Stimulated activated memory B cell treated with anti-CD40 and anti-IgM and Interleukin-4, amounts not matched to agents 10 μg/mL and 1 μg/mL and 100 μg/mL, for 72 hours (primary cell): ENCODE data around the gene CEP85.
A peak's percentile ranks its signal among the peaks of the same experiment; 100 is the strongest.
"Not testable (repeated sequence)": the region's sequence is repeated elsewhere in the genome, so short reads cannot be mapped to it uniquely, and the experiment has no call there.

Experiments used
- ATAC-seq: fragments of 150-1000 bp; cut with Tn5 transposase; 2 replicates; pipeline ENCODE4 v1.10.0; 2021
- H3K27ac Mint-ChIP-seq: one replicate; pipeline ENCODE4 v1.8.0; 2022; ENCODE audit warnings: mild to moderate bottlenecking, mixed read lengths
- H3K27me3 Mint-ChIP-seq: one replicate; pipeline ENCODE4 v1.8.0; 2022; ENCODE audit warnings: mixed read lengths
- H3K36me3 Mint-ChIP-seq: one replicate; pipeline ENCODE4 v1.8.0; 2022; ENCODE audit warnings: mixed read lengths
- H3K4me1 Mint-ChIP-seq: one replicate; pipeline ENCODE4 v1.8.0; 2022; ENCODE audit warnings: mixed read lengths
- H3K4me3 Mint-ChIP-seq: one replicate; pipeline ENCODE4 v1.8.0; 2022; ENCODE audit warnings: mild to moderate bottlenecking, moderate library complexity, mixed read lengths
- H3K9me3 Mint-ChIP-seq: one replicate; pipeline ENCODE4 v1.8.0; 2022; ENCODE audit warnings: mixed read lengths

CEP85 gene

GRCh38 chr1:26289158-26290059 lies 55.4 kb downstream of the CEP85 start:
- ATAC-seq, result peak; percentile 79
- peak overlapping the region; percentile 36 for H3K4me3 Mint-ChIP-seq
- no peaks in the 10 kb centered on the region for H3K9me3 Mint-ChIP-seq
- no peaks in the 10 kb centered on the region for H3K27me3 Mint-ChIP-seq
- H3K4me1 Mint-ChIP-seq, result peaks cover 88% of the 10 kb centered on the region
- peaks cover 7% of the 10 kb centered on the region for H3K36me3 Mint-ChIP-seq
- H3K27ac Mint-ChIP-seq, result peak overlapping the region; percentile 95

GRCh38 chr1:26290122-26290881 lies 56.3 kb downstream of the CEP85 start:
- Mint-ChIP-seq H3K4me1 (peaks cover 86% of the 10 kb centered on the region), H3K4me3 (peak overlapping the region; percentile 36), H3K36me3 (peaks cover under 1% of the 10 kb centered on the region), H3K27ac (peak overlapping the region; percentile 95), H3K27me3 (no peaks in the 10 kb centered on the region), H3K9me3 (no peaks in the 10 kb centered on the region)
- peak; percentile 0 for ATAC-seq

- Mint-ChIP-seq H3K27ac (peak overlapping the region; percentile 95), H3K27me3 (no peaks in the 10 kb centered on the region), H3K4me1 (peaks cover 86% of the 10 kb centered on the region), H3K9me3 (no peaks in the 10 kb centered on the region), H3K36me3 (peaks cover 7% of the 10 kb centered on the region), H3K4me3 (no peak overlapping the region)
- no peak for ATAC-seq
These were observed 56.9 kb downstream of the CEP85 start for GRCh38 chr1:26290882-26291261.

- Mint-ChIP-seq H3K4me3 (no peak overlapping the region), H3K4me1 (peaks cover 87% of the 10 kb centered on the region), H3K27me3 (no peaks in the 10 kb centered on the region), H3K36me3 (peaks cover 12% of the 10 kb centered on the region), H3K9me3 (no peaks in the 10 kb centered on the region), H3K27ac (peak overlapping the region; percentile 95)
- ATAC-seq, result no peak
These were observed 57.4 kb downstream of the CEP85 start for GRCh38 chr1:26291433-26291832.

- Mint-ChIP-seq H3K27ac (peak overlapping the region; percentile 95), H3K9me3 (no peaks in the 10 kb centered on the region), H3K27me3 (no peaks in the 10 kb centered on the region), H3K4me1 (peaks cover 84% of the 10 kb centered on the region), H3K36me3 (peaks cover 17% of the 10 kb centered on the region), H3K4me3 (no peak overlapping the region)
- no peak for ATAC-seq
These were observed 57.9 kb downstream of the CEP85 start for GRCh38 chr1:26291939-26292338.

- not testable (repeated sequence) for ATAC-seq, H3K9me3 Mint-ChIP-seq, H3K4me3 Mint-ChIP-seq, H3K27me3 Mint-ChIP-seq
- Mint-ChIP-seq H3K27ac (peak overlapping the region; percentile 95), H3K4me1 (peaks cover 76% of the 10 kb centered on the region), H3K36me3 (peaks cover 19% of the 10 kb centered on the region)
These were observed 58.7 kb downstream of the CEP85 start for GRCh38 chr1:26292735-26293134.

GRCh38 chr1:26293911-26294463 lies 60.0 kb downstream of the CEP85 start:
- H3K9me3 Mint-ChIP-seq, result no peaks in the 10 kb centered on the region
- H3K27ac Mint-ChIP-seq, result peak overlapping the region; percentile 58
- H3K36me3 Mint-ChIP-seq, result peaks cover 19% of the 10 kb centered on the region
- H3K4me1 Mint-ChIP-seq, result peaks cover 68% of the 10 kb centered on the region
- H3K27me3 Mint-ChIP-seq, result no peaks in the 10 kb centered on the region
- H3K4me3 Mint-ChIP-seq, result no peak overlapping the region
- ATAC-seq, result no peak

GRCh38 chr1:26295194-26296138 lies 61.5 kb downstream of the CEP85 start:
- no peak for ATAC-seq
- H3K36me3 Mint-ChIP-seq, result peaks cover 19% of the 10 kb centered on the region
- no peak overlapping the region for H3K4me3 Mint-ChIP-seq
- no peaks in the 10 kb centered on the region for H3K9me3 Mint-ChIP-seq
- peaks cover 67% of the 10 kb centered on the region for H3K4me1 Mint-ChIP-seq
- peak overlapping the region; percentile 58 for H3K27ac Mint-ChIP-seq
- no peaks in the 10 kb centered on the region for H3K27me3 Mint-ChIP-seq

GRCh38 chr1:26296340-26297056 lies 62.5 kb downstream of the CEP85 start:
- Mint-ChIP-seq H3K36me3 (peaks cover 26% of the 10 kb centered on the region), H3K27me3 (no peaks in the 10 kb centered on the region), H3K27ac (peak overlapping the region; percentile 58), H3K4me3 (no peak overlapping the region), H3K4me1 (peaks cover 64% of the 10 kb centered on the region), H3K9me3 (no peaks in the 10 kb centered on the region)
- ATAC-seq, result no peak

- Mint-ChIP-seq H3K4me3 (no peak overlapping the region), H3K27me3 (no peaks in the 10 kb centered on the region), H3K27ac (peak overlapping the region; percentile 58), H3K36me3 (peaks cover 26% of the 10 kb centered on the region), H3K9me3 (no peaks in the 10 kb centered on the region), H3K4me1 (peaks cover 56% of the 10 kb centered on the region)
- ATAC-seq, result no peak
These were observed 63.2 kb downstream of the CEP85 start for GRCh38 chr1:26297057-26297790.

- Mint-ChIP-seq H3K36me3 (peaks cover 26% of the 10 kb centered on the region), H3K4me3 (no peak overlapping the region), H3K9me3 (no peaks in the 10 kb centered on the region), H3K27me3 (no peaks in the 10 kb centered on the region), H3K4me1 (peaks cover 51% of the 10 kb centered on the region), H3K27ac (no peak overlapping the region)
- no peak for ATAC-seq
These were observed 63.8 kb downstream of the CEP85 start for GRCh38 chr1:26297791-26298124.

- peaks cover 21% of the 10 kb centered on the region for H3K36me3 Mint-ChIP-seq
- H3K9me3 Mint-ChIP-seq, result no peaks in the 10 kb centered on the region
- no peak overlapping the region for H3K4me3 Mint-ChIP-seq
- ATAC-seq, result no peak
- peaks cover 39% of the 10 kb centered on the region for H3K4me1 Mint-ChIP-seq
- peak overlapping the region; percentile 75 for H3K27ac Mint-ChIP-seq
- no peaks in the 10 kb centered on the region for H3K27me3 Mint-ChIP-seq
These were observed 66.7 kb downstream of the CEP85 start for GRCh38 chr1:26300578-26301275.

- no peak overlapping the region for H3K27ac Mint-ChIP-seq
- H3K9me3 Mint-ChIP-seq, result no peaks in the 10 kb centered on the region
- H3K4me1 Mint-ChIP-seq, result peaks cover 48% of the 10 kb centered on the region
These were observed 68.9 kb downstream of the CEP85 start for GRCh38 chr1:26302733-26303405.

More at GRCh38 chr1:26302733-26303405, 68.9 kb downstream of the CEP85 start:
- ATAC-seq, result no peak
- H3K4me3 Mint-ChIP-seq, result no peak overlapping the region
- H3K27me3 Mint-ChIP-seq, result no peaks in the 10 kb centered on the region
- peaks cover 8% of the 10 kb centered on the region for H3K36me3 Mint-ChIP-seq
